ENCODE results near the gene KCNIP1. TPM values are rescaled to one million over a fixed set of nuclear protein-coding genes. Genes with fewer than 3 reads are reported as not detected.

KCNIP1 gene
- total and polyA plus RNA-seq, 7 donors: 0.03 TPM; not detected in 6

DNA sequence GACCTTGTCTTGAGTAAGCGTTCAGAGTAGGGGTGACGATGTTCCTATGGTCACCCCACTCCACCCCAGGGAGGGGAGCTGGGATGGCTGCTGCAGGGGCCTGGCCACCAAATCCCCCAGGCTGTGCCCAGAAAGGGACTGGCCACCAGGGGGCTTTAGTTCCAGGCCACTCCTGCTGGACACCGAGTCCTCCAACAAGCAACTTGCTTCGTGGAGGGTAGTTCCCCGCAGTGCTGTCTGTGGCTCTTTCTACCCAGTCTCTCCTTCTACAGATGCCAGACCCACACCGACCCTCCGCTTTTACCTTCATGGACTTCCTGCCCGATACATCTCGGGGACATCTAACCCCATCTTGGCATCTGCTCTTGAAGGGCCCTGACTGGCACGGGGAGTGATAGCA, 244.0 kb downstream of the KCNIP1 start:
- H3K4me3 ChIP-seq: no peak overlapping the region
- H3K36me3 ChIP-seq (ENCODE audit: insufficient read depth in 1 of 2, low read depth in 1 of 2): no peaks in the 10 kb centered on the region
- ATAC-seq: no peak
- no peak overlapping the region for H3K27ac ChIP-seq
- intact Hi-C loops (cut with DNase I): loop anchor here in 1 of 2 donors (10.0 kb wide), 2 partner anchors 47 to 587 kb away; no protein-coding TSS in a partner anchor
- peaks cover 0 to 30% (median 8%) of the 10 kb centered on the region in 3 donors for H3K27me3 ChIP-seq (ENCODE audit: insufficient read depth in 3 of 3, low read length in 2 of 3)
- TF ChIP-seq, protein P1, sequence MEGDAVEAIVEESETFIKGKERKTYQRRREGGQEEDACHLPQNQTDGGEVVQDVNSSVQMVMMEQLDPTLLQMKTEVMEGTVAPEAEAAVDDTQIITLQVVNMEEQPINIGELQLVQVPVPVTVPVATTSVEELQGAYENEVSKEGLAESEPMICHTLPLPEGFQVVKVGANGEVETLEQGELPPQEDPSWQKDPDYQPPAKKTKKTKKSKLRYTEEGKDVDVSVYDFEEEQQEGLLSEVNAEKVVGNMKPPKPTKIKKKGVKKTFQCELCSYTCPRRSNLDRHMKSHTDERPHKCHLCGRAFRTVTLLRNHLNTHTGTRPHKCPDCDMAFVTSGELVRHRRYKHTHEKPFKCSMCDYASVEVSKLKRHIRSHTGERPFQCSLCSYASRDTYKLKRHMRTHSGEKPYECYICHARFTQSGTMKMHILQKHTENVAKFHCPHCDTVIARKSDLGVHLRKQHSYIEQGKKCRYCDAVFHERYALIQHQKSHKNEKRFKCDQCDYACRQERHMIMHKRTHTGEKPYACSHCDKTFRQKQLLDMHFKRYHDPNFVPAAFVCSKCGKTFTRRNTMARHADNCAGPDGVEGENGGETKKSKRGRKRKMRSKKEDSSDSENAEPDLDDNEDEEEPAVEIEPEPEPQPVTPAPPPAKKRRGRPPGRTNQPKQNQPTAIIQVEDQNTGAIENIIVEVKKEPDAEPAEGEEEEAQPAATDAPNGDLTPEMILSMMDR (IDR thresholded peaks at IDR 0.05): peak; percentile 20
- 82 to 86% (median 83%) methylated on average over 10 of the region's 10 CpGs for WGBS, 3 donors
- no peaks in the 10 kb centered on the region for H3K4me1 ChIP-seq
- DNase-seq: no peak
- H3K9me3 ChIP-seq: no peaks in the 10 kb centered on the region

DNA sequence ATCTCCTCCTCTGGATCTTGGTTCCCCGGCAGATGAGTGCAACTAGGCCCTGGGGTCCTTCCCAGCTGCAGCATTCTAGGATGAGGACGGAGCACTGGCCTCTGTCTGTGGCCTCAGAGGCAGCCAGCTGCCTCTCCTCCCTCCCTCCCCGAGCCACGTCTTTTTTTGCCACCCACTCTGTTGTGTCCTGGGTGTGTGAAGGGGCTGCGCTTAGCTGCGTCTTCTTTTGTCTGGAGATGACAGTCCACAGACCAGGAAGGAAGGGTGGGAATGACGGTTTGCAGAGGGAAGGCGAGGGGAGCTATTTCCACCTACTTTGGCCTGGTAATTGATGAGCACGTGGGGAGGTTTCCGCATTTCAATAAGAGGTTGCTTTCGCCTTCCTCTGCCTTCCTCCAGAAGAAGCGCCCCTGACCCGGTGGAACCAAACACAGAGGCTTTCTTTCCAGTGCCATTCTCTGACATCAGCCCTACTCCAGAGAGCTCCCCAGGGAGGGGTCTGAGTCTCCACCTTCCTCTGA, 245.2 kb downstream of the KCNIP1 start:
- TF ChIP-seq, protein P1 (IDR thresholded peaks at IDR 0.05): no peak
- no peaks in the 10 kb centered on the region for H3K36me3 ChIP-seq (ENCODE audit: insufficient read depth in 1 of 2, low read depth in 1 of 2)
- H3K27me3 ChIP-seq (ENCODE audit: insufficient read depth in 3 of 3, low read length in 2 of 3): peaks cover 0 to 29% (median 7%) of the 10 kb centered on the region in 3 donors
- no peaks in the 10 kb centered on the region for H3K4me1 ChIP-seq
- no peak overlapping the region for H3K4me3 ChIP-seq
- no peaks in the 10 kb centered on the region for H3K9me3 ChIP-seq
- ATAC-seq (no peak), DNase-seq (no peak)
- 48 to 56% (median 55%) methylated on average over 13 of the region's 13 CpGs for WGBS, 3 donors
- intact Hi-C loops (cut with DNase I): loop anchor here in 1 of 2 donors (10.0 kb wide), 2 partner anchors 46 to 586 kb away; no protein-coding TSS in a partner anchor
- no peak overlapping the region for H3K27ac ChIP-seq

DNA sequence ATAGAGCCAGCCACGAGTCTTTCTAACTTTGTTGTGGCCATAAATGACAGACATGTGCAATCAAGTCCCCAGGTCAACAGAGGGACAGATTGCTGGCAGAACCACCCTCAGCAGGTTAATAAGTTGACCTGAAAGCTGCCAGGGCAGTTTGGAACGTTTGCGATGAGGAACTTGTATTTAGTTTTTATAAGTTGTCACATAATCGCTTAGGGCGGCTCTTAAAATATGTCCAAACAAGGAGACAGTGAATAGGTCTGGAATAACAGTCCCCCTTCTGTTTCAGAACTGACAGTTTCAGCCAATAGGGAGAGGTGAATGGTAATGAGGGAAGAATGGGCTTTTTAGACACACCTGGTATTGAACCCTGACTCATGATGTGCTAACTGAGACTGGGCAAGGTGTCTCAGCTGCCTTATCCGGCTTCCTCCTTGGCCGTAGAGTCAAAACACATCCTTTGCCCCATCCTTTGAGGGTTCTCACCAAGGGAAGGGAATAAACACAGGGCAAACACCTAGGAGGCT, 246.2 kb downstream of the KCNIP1 start:
- H3K27me3 ChIP-seq (ENCODE audit: insufficient read depth in 3 of 3, low read length in 2 of 3): peaks cover 0 to 19% (median 5%) of the 10 kb centered on the region in 3 donors
- H3K27ac ChIP-seq: no peak overlapping the region
- TF ChIP-seq, protein P1 (IDR thresholded peaks at IDR 0.05): no peak
- H3K4me3 ChIP-seq: no peak overlapping the region
- DNase-seq (no peak), ATAC-seq (no peak)
- H3K36me3 ChIP-seq (ENCODE audit: insufficient read depth in 1 of 2, low read depth in 1 of 2): no peaks in the 10 kb centered on the region
- intact Hi-C loops (cut with DNase I): loop anchor here in 1 of 2 donors (10.0 kb wide), 2 partner anchors 45 to 585 kb away; no protein-coding TSS in a partner anchor
- no peaks in the 10 kb centered on the region for H3K4me1 ChIP-seq
- no peaks in the 10 kb centered on the region for H3K9me3 ChIP-seq
- 79 to 84% (median 81%) methylated on average over 7 of the region's 7 CpGs for WGBS, 3 donors

DNA sequence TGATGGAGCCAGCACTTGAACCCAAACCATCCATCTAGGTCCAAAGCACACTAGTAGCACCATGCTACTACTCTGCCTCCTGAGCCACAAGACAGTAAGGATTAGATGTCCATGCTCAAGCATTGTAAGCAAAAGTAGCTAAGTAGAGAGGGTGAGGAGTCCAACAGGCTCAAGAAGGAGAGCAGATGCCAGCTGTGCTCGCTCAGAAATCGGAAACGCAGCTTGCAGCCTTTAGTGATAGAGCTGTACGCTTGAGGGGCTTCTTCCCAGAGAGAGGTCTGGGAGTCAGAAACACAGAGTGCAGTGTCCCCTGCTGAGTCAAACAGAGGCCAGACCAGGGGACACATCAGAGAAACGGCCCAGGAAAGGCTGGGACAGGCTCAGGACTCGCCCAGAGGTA, 247.0 kb downstream of the KCNIP1 start:
- no peak for ATAC-seq
- intact Hi-C loops (cut with DNase I): no loop called here
- 67 to 70% (median 69%) methylated on average over 6 of the region's 6 CpGs for WGBS, 3 donors
- H3K4me3 ChIP-seq: no peak overlapping the region
- H3K36me3 ChIP-seq (ENCODE audit: insufficient read depth in 1 of 2, low read depth in 1 of 2): no peaks in the 10 kb centered on the region
- H3K27me3 ChIP-seq (ENCODE audit: insufficient read depth in 3 of 3, low read length in 2 of 3): peaks cover 0 to 11% (median 0%) of the 10 kb centered on the region in 3 donors
- H3K9me3 ChIP-seq: no peaks in the 10 kb centered on the region
- H3K27ac ChIP-seq: no peak overlapping the region
- TF ChIP-seq, protein P1 (IDR thresholded peaks at IDR 0.05): no peak
- no peak for DNase-seq
- H3K4me1 ChIP-seq: no peaks in the 10 kb centered on the region

All from psoas muscle (tissue), 8 donors.